ENCODE measurements around the gene ARRDC3.

- no peak for TF ChIP-seq CTCF (IDR thresholded peaks at IDR 0.05)
- TF ChIP-seq SIN3A (IDR thresholded peaks at IDR 0.05; ENCODE audit: borderline replicate concordance, insufficient read depth, low read depth, low read length), result no peak
- TF ChIP-seq TCF7L2 (IDR thresholded peaks at IDR 0.05; ENCODE audit: low read depth, low read length), result no peak
Measured at GRCh38 chr5:91366551-91366950, 16.6 kb downstream of the ARRDC3 start.
